ENCODE data around the gene DHX58. TPM values are rescaled to one million over a fixed set of nuclear protein-coding genes. Genes with fewer than 3 reads are reported as not detected.

DHX58 gene
- total RNA-seq, 4 donors from 2014 or later = 12.9 to 21.3 (median 16.2) TPM

- no peak overlapping the region for H3K4me3 ChIP-seq
- no peaks in the 10 kb centered on the region for H3K27me3 ChIP-seq
- H3K9me3 ChIP-seq = no peaks in the 10 kb centered on the region
- no peaks in the 10 kb centered on the region for H3K36me3 ChIP-seq
- TF ChIP-seq POLR2A (IDR thresholded peaks at IDR 0.05) = no peak
- peak in 1 of 4 experiments; percentile 23 for TF ChIP-seq CTCF (IDR thresholded peaks at IDR 0.05)
- H3K27ac ChIP-seq = peak overlapping the region; percentile 28 to 69
- peak in 1 of 2 donors; percentile 62 for DNase-seq
- intact Hi-C loops (cut with DNase I; ENCODE audit: low total_unique reads) = no loop called here
- no peaks in the 10 kb centered on the region for H3K4me1 ChIP-seq
Observed at GRCh38 chr17:42129109-42129837, 16.8 kb upstream of the DHX58 start.

- no peak for TF ChIP-seq POLR2A (IDR thresholded peaks at IDR 0.05)
- TF ChIP-seq CTCF (IDR thresholded peaks at IDR 0.05) = no peak
- H3K4me3 ChIP-seq = no peak overlapping the region
- H3K4me1 ChIP-seq = peaks cover 0 to 1% of the 10 kb centered on the region in 2 donors
- no peak overlapping the region for H3K27ac ChIP-seq
- H3K36me3 ChIP-seq = no peaks in the 10 kb centered on the region
- no peaks in the 10 kb centered on the region for H3K9me3 ChIP-seq
- H3K27me3 ChIP-seq = no peaks in the 10 kb centered on the region
- DNase-seq = no peak
- intact Hi-C loops (cut with DNase I; ENCODE audit: low total_unique reads) = no loop called here
Observed at GRCh38 chr17:42127414-42127813, 14.9 kb upstream of the DHX58 start.

GRCh38 chr17:42126836-42127235 lies 14.3 kb upstream of the DHX58 start:
- Histone ChIP-seq H3K4me1 (peaks cover 0 to 7% of the 10 kb centered on the region in 2 donors), H3K27ac (no peak overlapping the region), H3K36me3 (no peaks in the 10 kb centered on the region), H3K9me3 (no peaks in the 10 kb centered on the region), H3K4me3 (no peak overlapping the region), H3K27me3 (no peaks in the 10 kb centered on the region)
- TF ChIP-seq CTCF (IDR thresholded peaks at IDR 0.05) = no peak
- TF ChIP-seq POLR2A (IDR thresholded peaks at IDR 0.05) = no peak
- intact Hi-C loops (cut with DNase I; ENCODE audit: low total_unique reads) = no loop called here
- DNase-seq = no peak

- Histone ChIP-seq H3K27ac (no peak overlapping the region), H3K27me3 (no peaks in the 10 kb centered on the region), H3K4me3 (no peak overlapping the region), H3K4me1 (peaks cover 0 to 9% of the 10 kb centered on the region in 2 donors), H3K9me3 (no peaks in the 10 kb centered on the region), H3K36me3 (no peaks in the 10 kb centered on the region)
- intact Hi-C loops (cut with DNase I; ENCODE audit: low total_unique reads) = no loop called here
- no peak for DNase-seq
- no peak for TF ChIP-seq CTCF (IDR thresholded peaks at IDR 0.05)
- TF ChIP-seq POLR2A (IDR thresholded peaks at IDR 0.05) = no peak
Observed at GRCh38 chr17:42125565-42125964, 13.1 kb upstream of the DHX58 start.

- Histone ChIP-seq H3K9me3 (no peaks in the 10 kb centered on the region), H3K27me3 (no peaks in the 10 kb centered on the region), H3K4me3 (no peak overlapping the region), H3K27ac (no peak overlapping the region), H3K36me3 (no peaks in the 10 kb centered on the region), H3K4me1 (peaks cover 0 to 9% of the 10 kb centered on the region in 2 donors)
- intact Hi-C loops (cut with DNase I; ENCODE audit: low total_unique reads) = no loop called here
- TF ChIP-seq CTCF (IDR thresholded peaks at IDR 0.05) (no peak), POLR2A (IDR thresholded peaks at IDR 0.05) (no peak)
- no peak for DNase-seq
Observed at GRCh38 chr17:42124256-42124655, 11.7 kb upstream of the DHX58 start.

Data from uterus (tissue), 4 donors.